Stomach (tissue), 9 donors: ENCODE data around the gene CASP2. TPM values are rescaled to one million over a fixed set of nuclear protein-coding genes. Genes with fewer than 3 reads are reported as not detected.

ENCODE experiments used
- DNase-seq, 2 donors: peaks; one replicate each; pipeline versions ENCODE4 v3.0.0 to v3.0.0-alpha.2; 2013 to 2019
- H3K27ac ChIP-seq, 5 donors: fragments of 200-600 bp in 4 of 5; sonication (generic) in 4 of 5; one replicate each; pipeline ENCODE4 v1.5.1; 2013 to 2019; ENCODE audit warnings: mild to moderate bottlenecking in 1 of 5, moderate library complexity in 1 of 5
- H3K27me3 ChIP-seq, 3 donors: fragments of 200-600 bp; sonication (generic); one replicate each; pipeline ENCODE4 v1.5.1; 2017 to 2019; ENCODE audit warnings: mixed run types in 1 of 3
- H3K36me3 ChIP-seq, 4 donors: fragments of 200-600 bp; sonication (generic); 1 replicate in 3 of 4; 2 replicates in 1 of 4; pipeline ENCODE4 v1.5.1; 2016 to 2019
- H3K4me1 ChIP-seq, 4 donors: fragments of 200-600 bp; sonication (generic); one replicate each; pipeline ENCODE4 v1.5.1; 2016 to 2019
- H3K4me3 ChIP-seq, 4 donors: fragments of 200-600 bp; sonication (generic) in 3 of 4; one replicate each; pipeline ENCODE4 v1.5.1; 2016 to 2019; ENCODE audit warnings: mild to moderate bottlenecking in 1 of 4
- H3K9me3 ChIP-seq, 4 donors: fragments of 200-600 bp; sonication (generic); one replicate each; pipeline ENCODE4 v1.5.1; 2016 to 2019
- CTCF ChIP-seq, 7 experiments: fragments of 450-650 bp in 4 of 7; fragments of 200-600 bp in 3 of 7; sonication (generic) in 3 of 7; IDR thresholded peaks; one replicate each; pipeline ENCODE4 v1.5.1; 2016 to 2019; ENCODE audit warnings: antibody characterized with exemption in 7 of 7, control low read depth in 2 of 7, mild to moderate bottlenecking in 1 of 7
- EP300 ChIP-seq: sonication (generic); formaldehyde crosslinking; IDR thresholded peaks from one replicate; pipeline ENCODE4 v1.6.1; 2017; ENCODE audit warnings: antibody characterized with exemption
- POLR2A ChIP-seq, 4 donors: fragments of 450-650 bp; IDR thresholded peaks; one replicate each; pipeline ENCODE4 v1.6.1; 2016; ENCODE audit warnings: antibody characterized with exemption in 4 of 4, control low read depth in 2 of 4, mild to moderate bottlenecking in 1 of 4, moderate library complexity in 1 of 4
- POLR2AphosphoS5 ChIP-seq, 3 donors: sonication (generic); formaldehyde crosslinking; IDR thresholded peaks; one replicate each; pipeline ENCODE4 v1.6.1; 2016; ENCODE audit warnings: antibody characterized with exemption in 3 of 3
- WGBS, 5 donors: extraction: QIAGEN DNeasy Blood & Tissue Kit in 3 of 5; methylation state at CpG; one replicate each; pipeline versions ENCODE4 v1.1.5 to v1.1.7; 2013 to 2018; 5-methylcytosine and 5-hydroxymethylcytosine counted together
- intact Hi-C: fragments of 100-400 bp; cut with DNase I; formaldehyde crosslinking; loops from one replicate; pipeline ENCODE4 v1.15.1; 2023; ENCODE audit warnings: low total_unique reads
- polyA plus RNA-seq, 3 donors: library from polyadenylated mRNA; stranded (reverse); fragments of 200-250 nt; gene quantifications; one replicate each; pipeline ENCODE4 v1.2.3, GENCODE V29; 2013
- total RNA-seq, 5 donors: library from RNA; depleted of rRNA; stranded (reverse); fragments of >200 nt; gene quantifications; one replicate each; pipeline versions ENCODE4 v1.1.0 to v1.2.3, GENCODE V29; 2014 to 2016
- donor health status: healthy with polysubstance abuse.
- donor health status: Bipolar disorder and iron deficiency.
- donor health status: healthy.

Gene CASP2
- total and polyA plus RNA-seq, 8 donors: 4.6 to 27.7 (median 15.5) TPM

- Histone ChIP-seq H3K9me3 (no peaks in the 10 kb centered on the region), H3K27me3 (peaks cover 0 to 44% (median 0%) of the 10 kb centered on the region in 3 donors), H3K36me3 (no peaks in the 10 kb centered on the region), H3K4me3 (no peak overlapping the region), H3K27ac (no peak overlapping the region), H3K4me1 (peaks cover 0 to 10% (median 8%) of the 10 kb centered on the region in 4 donors)
- 77 to 94% (median 87%) methylated on average over 3 of the region's 3 CpGs for WGBS, 5 donors
- no peak for DNase-seq
- intact Hi-C loops: no loop called here
- no peak for TF ChIP-seq POLR2AphosphoS5 (IDR thresholded peaks at IDR 0.05)
- no peak for TF ChIP-seq POLR2A (IDR thresholded peaks at IDR 0.05)
- TF ChIP-seq EP300: no peak
- no peak for TF ChIP-seq CTCF (IDR thresholded peaks at IDR 0.05)
Measured at GRCh38 chr7:143343596-143343995, 55.4 kb downstream of the CASP2 start.

GRCh38 chr7:143345428-143345900, 57.3 kb downstream of the CASP2 start:
- no peak overlapping the region for H3K27ac ChIP-seq
- 3 to 12% (median 7%) methylated on average over 26 to 35 of the region's 35 CpGs for WGBS, 5 donors
- H3K4me3 ChIP-seq: peak overlapping the region in 3 of 4 donors; percentile 4 to 32 (median 26)
- H3K9me3 ChIP-seq: no peaks in the 10 kb centered on the region
- TF ChIP-seq POLR2A (IDR thresholded peaks at IDR 0.05): no peak
- TF ChIP-seq EP300: no peak
- TF ChIP-seq CTCF (IDR thresholded peaks at IDR 0.05): peak in 5 of 7 experiments; percentile 11 to 62 (median 33)
- TF ChIP-seq POLR2AphosphoS5 (IDR thresholded peaks at IDR 0.05): peak in 1 of 3 donors; percentile 26
- peaks cover 0 to 40% (median 0%) of the 10 kb centered on the region in 3 donors for H3K27me3 ChIP-seq
- intact Hi-C loops: no loop called here
- no peaks in the 10 kb centered on the region for H3K36me3 ChIP-seq
- H3K4me1 ChIP-seq: peaks cover 0 to 10% (median 8%) of the 10 kb centered on the region in 4 donors
- peak; percentile 68 to 87 for DNase-seq

GRCh38 chr7:143346018-143346417, 57.9 kb downstream of the CASP2 start:
- Histone ChIP-seq H3K4me1 (peaks cover 0 to 10% (median 8%) of the 10 kb centered on the region in 4 donors), H3K4me3 (no peak overlapping the region), H3K27ac (no peak overlapping the region), H3K27me3 (peaks cover 0 to 43% (median 0%) of the 10 kb centered on the region in 3 donors), H3K36me3 (no peaks in the 10 kb centered on the region), H3K9me3 (no peaks in the 10 kb centered on the region)
- intact Hi-C loops: no loop called here
- TF ChIP-seq EP300: no peak
- TF ChIP-seq POLR2AphosphoS5 (IDR thresholded peaks at IDR 0.05): no peak
- TF ChIP-seq POLR2A (IDR thresholded peaks at IDR 0.05): no peak
- TF ChIP-seq CTCF (IDR thresholded peaks at IDR 0.05): no peak
- WGBS, 5 donors: 76 to 89% (median 81%) methylated on average over 4 of the region's 4 CpGs
- DNase-seq: no peak

GRCh38 chr7:143347950-143348349, 59.8 kb downstream of the CASP2 start:
- TF ChIP-seq POLR2A (IDR thresholded peaks at IDR 0.05) (no peak), POLR2AphosphoS5 (IDR thresholded peaks at IDR 0.05) (no peak), EP300 (no peak), CTCF (IDR thresholded peaks at IDR 0.05) (no peak)
- WGBS, 5 donors: 63 to 78% (median 65%) methylated on average over 5 of the region's 5 CpGs
- DNase-seq: no peak
- Histone ChIP-seq H3K4me3 (no peak overlapping the region), H3K36me3 (no peaks in the 10 kb centered on the region), H3K27me3 (peaks cover 0 to 55% (median 0%) of the 10 kb centered on the region in 3 donors), H3K9me3 (no peaks in the 10 kb centered on the region), H3K27ac (no peak overlapping the region), H3K4me1 (peaks cover 0 to 10% (median 8%) of the 10 kb centered on the region in 4 donors)
- intact Hi-C loops: no loop called here
